OCI-LY3 (cell line): ENCODE results near the gene SDK1.

Source experiments
- EZH2phosphoT487 ChIP-seq: fragments of 200-600 bp; shearing (Covaris generic); IDR thresholded peaks from 2 replicates; pipeline ENCODE4 v1.6.1; 2018; ENCODE audit warnings: antibody characterized with exemption, mixed run types, low read depth
- TF ChIP-seq, protein P1 (sequence below): fragments of 200-600, 300-600 bp; sonication (generic); IDR thresholded peaks from 2 replicates; pipeline ENCODE4 v1.5.1; 2014; ENCODE audit warnings: antibody characterized with exemption, low read length, low read depth

DNA sequence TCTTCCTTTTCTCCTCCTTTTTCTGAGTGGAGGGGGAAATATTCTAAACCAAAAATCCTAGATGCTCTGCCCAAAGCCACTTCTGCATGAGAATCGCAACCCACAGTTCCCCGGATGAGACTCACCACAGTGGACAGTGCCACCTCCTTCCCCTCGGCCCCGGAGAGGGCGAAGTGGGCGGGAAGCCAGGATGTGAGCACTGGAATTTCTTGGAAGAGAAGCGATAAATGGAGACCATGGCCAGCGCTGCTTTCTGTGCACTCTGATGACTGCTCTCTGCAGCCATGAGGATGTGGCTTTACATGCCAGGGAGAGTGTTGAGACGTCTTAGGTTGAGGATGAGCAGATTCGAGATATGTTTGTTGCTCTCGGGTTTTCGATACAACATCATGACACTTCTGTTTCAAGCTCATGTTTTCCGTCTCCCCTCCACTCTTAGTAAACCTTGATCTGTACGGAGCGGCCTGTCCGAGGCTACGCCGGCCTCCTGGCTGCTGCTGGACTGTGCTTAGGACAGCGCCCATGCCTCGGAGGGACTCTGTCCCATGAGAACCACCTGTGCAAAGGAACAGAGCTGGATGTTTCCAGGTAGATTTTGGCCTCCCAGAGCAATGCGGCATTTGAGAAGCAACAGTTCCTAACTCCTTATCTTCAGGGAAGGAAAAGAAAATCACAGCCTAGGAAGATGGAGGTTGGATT, 966.4 kb downstream of the SDK1 start:
- TF ChIP-seq, protein P1, sequence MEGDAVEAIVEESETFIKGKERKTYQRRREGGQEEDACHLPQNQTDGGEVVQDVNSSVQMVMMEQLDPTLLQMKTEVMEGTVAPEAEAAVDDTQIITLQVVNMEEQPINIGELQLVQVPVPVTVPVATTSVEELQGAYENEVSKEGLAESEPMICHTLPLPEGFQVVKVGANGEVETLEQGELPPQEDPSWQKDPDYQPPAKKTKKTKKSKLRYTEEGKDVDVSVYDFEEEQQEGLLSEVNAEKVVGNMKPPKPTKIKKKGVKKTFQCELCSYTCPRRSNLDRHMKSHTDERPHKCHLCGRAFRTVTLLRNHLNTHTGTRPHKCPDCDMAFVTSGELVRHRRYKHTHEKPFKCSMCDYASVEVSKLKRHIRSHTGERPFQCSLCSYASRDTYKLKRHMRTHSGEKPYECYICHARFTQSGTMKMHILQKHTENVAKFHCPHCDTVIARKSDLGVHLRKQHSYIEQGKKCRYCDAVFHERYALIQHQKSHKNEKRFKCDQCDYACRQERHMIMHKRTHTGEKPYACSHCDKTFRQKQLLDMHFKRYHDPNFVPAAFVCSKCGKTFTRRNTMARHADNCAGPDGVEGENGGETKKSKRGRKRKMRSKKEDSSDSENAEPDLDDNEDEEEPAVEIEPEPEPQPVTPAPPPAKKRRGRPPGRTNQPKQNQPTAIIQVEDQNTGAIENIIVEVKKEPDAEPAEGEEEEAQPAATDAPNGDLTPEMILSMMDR = no peak
- TF ChIP-seq EZH2phosphoT487 = no peak
